T-helper 2 cell treated with Interferon-gamma antibody and Interleukin-4, amounts not matched to agents 100 ng/mL and 5 ng/mL, for 36 hours (primary cell): Measurements from ENCODE around the gene PGAM5. TPM values are rescaled to one million over a fixed set of nuclear protein-coding genes. Genes with fewer than 3 reads are reported as not detected.
"Not testable (repeated sequence)": the region's sequence is repeated elsewhere in the genome, so short reads cannot be mapped to it uniquely, and the experiment has no call there.

ENCODE experiments used
- intact Hi-C: fragments of 100-400 bp; cut with micrococcal nuclease; formaldehyde crosslinking; loops from one replicate; pipeline ENCODE4 v1.15.1; 2023
- total RNA-seq: library from RNA; stranded (reverse); gene quantifications from 2 replicates; pipeline ENCODE4 v1.2.3, GENCODE V29; 2022

Gene PGAM5
- total RNA-seq, 1 donor from 2014 or later: 59.7 TPM

GRCh38 chr12:132687211-132688164 lies 23.2 kb upstream of the PGAM5 start, which contains the start of the genes POLE and PXMP2:
TSS of gene POLE (minus strand) at chr12:132687342. CDS start at chr12:132687315, 27 bp downstream.
TSS of gene PXMP2 (plus strand) at chr12:132687587. CDS start at chr12:132687671, 84 bp downstream.
- intact Hi-C loops: loop anchor here (1.0 to 5.0 kb wide), 5 partner anchors 23 to 545 kb away; partner anchors contain the start of genes ANKLE2, DDX51, NOC4L and PGAM5

GRCh38 chr12:132689227-132689626 lies 21.4 kb upstream of the PGAM5 start:
- intact Hi-C loops: loop anchor here (5.0 kb wide), 2 partner anchors 393 to 547 kb away; partner anchors contain the start of genes DDX51, NOC4L and ZNF140

- intact Hi-C loops: no loop called here
Observed at GRCh38 chr12:132690112-132690511, 20.5 kb upstream of the PGAM5 start.

- intact Hi-C loops: not testable (repeated sequence)
Observed at GRCh38 chr12:132692030-132692429, 18.6 kb upstream of the PGAM5 start.

GRCh38 chr12:132694888-132695287 lies 15.8 kb upstream of the PGAM5 start:
- intact Hi-C loops: not testable (repeated sequence)

- intact Hi-C loops: no loop called here
Observed at GRCh38 chr12:132695431-132695830, 15.2 kb upstream of the PGAM5 start.

- intact Hi-C loops: no loop called here
Observed at GRCh38 chr12:132698341-132698740, 12.3 kb upstream of the PGAM5 start.

- intact Hi-C loops: no loop called here
Observed at GRCh38 chr12:132700212-132700822, 10.3 kb upstream of the PGAM5 start.

- intact Hi-C loops: no loop called here
Observed at GRCh38 chr12:132702640-132703039, 8.0 kb upstream of the PGAM5 start.

GRCh38 chr12:132703641-132704040 lies 7.0 kb upstream of the PGAM5 start:
- intact Hi-C loops: no loop called here

GRCh38 chr12:132707241-132707640 lies 3.4 kb upstream of the PGAM5 start:
- intact Hi-C loops: no loop called here

- intact Hi-C loops: no loop called here
Observed at GRCh38 chr12:132708150-132708549, 2.5 kb upstream of the PGAM5 start.

GRCh38 chr12:132710043-132710404 lies 618 bp upstream of the PGAM5 start:
- intact Hi-C loops: loop anchor here (1.0 to 2.0 kb wide), 4 partner anchors 23 to 370 kb away; partner anchors contain the start of genes GOLGA3, POLE, PXMP2 and ZNF140

- intact Hi-C loops: loop anchor here (2.0 kb wide), 1 partner anchor 118 kb away; the partner anchor contains the start of gene GOLGA3
Observed at GRCh38 chr12:132711080-132711843, 620 bp downstream of the PGAM5 start.

GRCh38 chr12:132713123-132713522 lies 2.5 kb downstream of the PGAM5 start:
- intact Hi-C loops: no loop called here

- intact Hi-C loops: no loop called here
Observed at GRCh38 chr12:132715874-132716273, 5.2 kb downstream of the PGAM5 start.

- intact Hi-C loops: no loop called here
Observed at GRCh38 chr12:132716356-132716755, 5.7 kb downstream of the PGAM5 start.

GRCh38 chr12:132717011-132717410 lies 6.4 kb downstream of the PGAM5 start:
- intact Hi-C loops: no loop called here

- intact Hi-C loops: no loop called here
Observed at GRCh38 chr12:132717531-132718387, 7.1 kb downstream of the PGAM5 start.

- intact Hi-C loops: no loop called here
Observed at GRCh38 chr12:132718644-132719043, 8.0 kb downstream of the PGAM5 start.
